Measurements from ENCODE around the gene CLASRP. TPM values are rescaled to one million over a fixed set of nuclear protein-coding genes. Genes with fewer than 3 reads are reported as not detected.

CLASRP gene
- total and polyA plus RNA-seq, 9 of the 15 experiments (the other 6 are each of a cell fraction or from before 2014, with no cell fraction given), result 0.94 to 86.3 (median 44.0) TPM

DNA sequence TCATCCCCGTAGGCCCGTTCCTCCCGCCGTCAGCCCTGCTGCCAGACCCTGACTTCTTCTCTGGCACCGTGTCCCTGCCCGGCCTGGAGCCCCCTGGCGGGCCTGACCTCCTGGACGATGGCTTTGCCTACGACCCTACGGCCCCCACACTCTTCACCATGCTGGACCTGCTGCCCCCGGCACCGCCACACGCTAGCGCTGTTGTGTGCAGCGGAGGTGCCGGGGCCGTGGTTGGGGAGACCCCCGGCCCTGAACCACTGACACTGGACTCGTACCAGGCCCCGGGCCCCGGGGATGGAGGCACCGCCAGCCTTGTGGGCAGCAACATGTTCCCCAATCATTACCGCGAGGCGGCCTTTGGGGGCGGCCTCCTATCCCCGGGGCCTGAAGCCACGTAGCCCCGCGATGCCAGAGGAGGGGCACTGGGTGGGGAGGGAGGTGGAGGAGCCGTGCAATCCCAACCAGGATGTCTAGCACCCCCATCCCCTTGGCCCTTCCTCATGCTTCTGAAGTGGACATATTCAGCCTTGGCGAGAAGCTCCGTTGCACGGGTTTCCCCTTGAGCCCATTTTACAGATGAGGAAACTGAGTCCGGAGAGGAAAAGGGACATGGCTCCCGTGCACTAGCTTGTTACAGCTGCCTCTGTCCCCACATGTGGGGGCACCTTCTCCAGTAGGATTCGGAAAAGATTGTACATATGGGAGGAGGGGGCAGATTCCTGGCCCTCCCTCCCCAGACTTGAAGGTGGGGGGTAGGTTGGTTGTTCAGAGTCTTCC is 1.3 kb upstream of the CLASRP start (continued):
- TF ChIP-seq, protein P1, sequence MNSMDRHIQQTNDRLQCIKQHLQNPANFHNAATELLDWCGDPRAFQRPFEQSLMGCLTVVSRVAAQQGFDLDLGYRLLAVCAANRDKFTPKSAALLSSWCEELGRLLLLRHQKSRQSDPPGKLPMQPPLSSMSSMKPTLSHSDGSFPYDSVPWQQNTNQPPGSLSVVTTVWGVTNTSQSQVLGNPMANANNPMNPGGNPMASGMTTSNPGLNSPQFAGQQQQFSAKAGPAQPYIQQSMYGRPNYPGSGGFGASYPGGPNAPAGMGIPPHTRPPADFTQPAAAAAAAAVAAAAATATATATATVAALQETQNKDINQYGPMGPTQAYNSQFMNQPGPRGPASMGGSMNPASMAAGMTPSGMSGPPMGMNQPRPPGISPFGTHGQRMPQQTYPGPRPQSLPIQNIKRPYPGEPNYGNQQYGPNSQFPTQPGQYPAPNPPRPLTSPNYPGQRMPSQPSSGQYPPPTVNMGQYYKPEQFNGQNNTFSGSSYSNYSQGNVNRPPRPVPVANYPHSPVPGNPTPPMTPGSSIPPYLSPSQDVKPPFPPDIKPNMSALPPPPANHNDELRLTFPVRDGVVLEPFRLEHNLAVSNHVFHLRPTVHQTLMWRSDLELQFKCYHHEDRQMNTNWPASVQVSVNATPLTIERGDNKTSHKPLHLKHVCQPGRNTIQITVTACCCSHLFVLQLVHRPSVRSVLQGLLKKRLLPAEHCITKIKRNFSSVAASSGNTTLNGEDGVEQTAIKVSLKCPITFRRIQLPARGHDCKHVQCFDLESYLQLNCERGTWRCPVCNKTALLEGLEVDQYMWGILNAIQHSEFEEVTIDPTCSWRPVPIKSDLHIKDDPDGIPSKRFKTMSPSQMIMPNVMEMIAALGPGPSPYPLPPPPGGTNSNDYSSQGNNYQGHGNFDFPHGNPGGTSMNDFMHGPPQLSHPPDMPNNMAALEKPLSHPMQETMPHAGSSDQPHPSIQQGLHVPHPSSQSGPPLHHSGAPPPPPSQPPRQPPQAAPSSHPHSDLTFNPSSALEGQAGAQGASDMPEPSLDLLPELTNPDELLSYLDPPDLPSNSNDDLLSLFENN (IDR thresholded peaks at IDR 0.05; ENCODE audit: low read depth in 2 of 2, low read length in 2 of 2), result no peak
- TF ChIP-seq POU5F1 (IDR thresholded peaks at IDR 0.05; ENCODE audit: borderline replicate concordance, low read depth, low read length, partially characterized antibody) (no peak), FOSL1 (tag; conservative IDR thresholded peaks at IDR 0.05) (no peak), RBM25 (IDR thresholded peaks at IDR 0.05; ENCODE audit: low read depth, low read length, severe bottlenecking) (peak; percentile 92), BCOR (IDR thresholded peaks at IDR 0.05) (peak; percentile 98), ADNP (tag; IDR thresholded peaks at IDR 0.05) (peak; percentile 95), FOXK1 (CRISPR knock-in tag; IDR thresholded peaks at IDR 0.05; ENCODE audit: borderline replicate concordance) (no peak), GABPB2 (CRISPR knock-in tag; conservative IDR thresholded peaks at IDR 0.05) (no peak), PTBP1 (IDR thresholded peaks at IDR 0.05; ENCODE audit: low read depth, low read length) (peak; percentile 79; the same call in 1 of the 2 replicates), ZNF561 (CRISPR knock-in tag; conservative IDR thresholded peaks at IDR 0.05) (no peak), ZNF175 (CRISPR knock-in tag; IDR thresholded peaks at IDR 0.05; ENCODE audit: low read depth) (no peak), KDM1A (IDR thresholded peaks at IDR 0.05) (peak; percentile 89 to 92), PPARD (CRISPR knock-in tag; IDR thresholded peaks at IDR 0.05) (no peak), CBX5 (IDR thresholded peaks at IDR 0.05; ENCODE audit: borderline replicate concordance, low read depth) (no peak), HDAC1 (IDR thresholded peaks at IDR 0.05) (peak in 1 of 2 experiments; percentile 33; a peak in 1 of 4 replicates)
- TF ChIP-seq, protein P2, sequence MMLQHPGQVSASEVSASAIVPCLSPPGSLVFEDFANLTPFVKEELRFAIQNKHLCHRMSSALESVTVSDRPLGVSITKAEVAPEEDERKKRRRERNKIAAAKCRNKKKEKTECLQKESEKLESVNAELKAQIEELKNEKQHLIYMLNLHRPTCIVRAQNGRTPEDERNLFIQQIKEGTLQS (IDR thresholded peaks at IDR 0.05), result no peak
- TF ChIP-seq, protein P2 (CRISPR knock-in tag; conservative IDR thresholded peaks at IDR 0.05), result no peak
